Stimulated activated CD4-positive, alpha-beta T cell treated with anti-CD3 and anti-CD28 coated beads, TNF-alpha, amount 100 ng/mL, for 1 hour (primary cell): ENCODE results near the gene ABLIM1.

Experiments
- DNase-seq, 3 donors: peaks; one replicate each; pipeline ENCODE4 v3.0.0-alpha.2; 2020; ENCODE audit warnings: low read depth in 3 of 3, low spot score in 1 of 3

The ABLIM1 gene

DNA sequence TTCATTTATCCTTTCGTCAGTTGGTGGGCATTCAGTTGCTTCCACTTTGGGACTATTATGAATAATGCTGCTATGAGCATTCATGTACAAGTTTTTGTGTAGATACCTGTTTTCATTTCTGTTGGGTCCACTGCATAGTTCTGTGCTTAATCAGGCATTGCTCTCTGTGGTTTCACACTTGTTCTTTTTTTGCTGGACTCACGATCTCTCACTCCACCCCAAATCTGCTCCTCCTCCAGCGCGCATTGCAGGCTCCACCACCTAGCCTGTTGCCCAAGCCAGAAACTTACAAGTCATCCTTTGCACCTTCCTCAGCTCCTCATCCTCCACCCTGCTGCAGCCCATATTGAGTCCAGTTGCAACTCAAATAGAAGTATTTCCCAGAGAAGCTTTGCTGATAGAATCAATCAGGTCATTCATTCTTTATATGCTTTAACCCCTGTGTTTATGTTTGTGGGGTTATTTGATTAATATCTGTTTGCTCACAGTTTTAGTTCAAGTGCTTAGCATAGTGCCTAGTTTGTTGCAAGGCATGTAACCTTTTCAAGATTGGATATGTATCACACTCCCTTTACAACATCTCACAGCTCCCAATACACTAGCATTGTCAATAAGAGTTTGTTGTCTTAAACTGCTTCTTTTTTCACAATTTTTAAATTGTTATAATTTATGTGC, 237.1 kb downstream of the ABLIM1 start:
- no peak for DNase-seq

DNA sequence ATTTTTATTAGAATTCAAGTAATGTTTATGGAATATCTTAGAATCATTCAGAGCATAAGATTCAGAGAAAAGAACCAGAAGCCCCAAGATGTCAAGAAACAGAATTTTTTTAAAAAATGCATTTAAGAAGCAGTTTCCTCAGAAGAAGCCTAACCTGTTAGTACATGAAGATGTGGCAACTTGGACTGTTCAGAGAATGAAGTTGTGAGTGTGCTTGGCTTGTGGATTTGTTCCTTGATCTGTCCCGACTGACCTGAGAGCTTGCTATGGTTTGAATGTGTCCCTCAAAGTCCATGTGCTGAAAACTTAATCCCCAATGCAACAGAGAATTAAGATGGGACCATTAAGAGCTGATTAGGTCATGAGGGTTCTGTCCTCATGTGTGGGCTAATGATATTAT, 240.0 kb downstream of the ABLIM1 start:
- DNase-seq: no peak

DNA sequence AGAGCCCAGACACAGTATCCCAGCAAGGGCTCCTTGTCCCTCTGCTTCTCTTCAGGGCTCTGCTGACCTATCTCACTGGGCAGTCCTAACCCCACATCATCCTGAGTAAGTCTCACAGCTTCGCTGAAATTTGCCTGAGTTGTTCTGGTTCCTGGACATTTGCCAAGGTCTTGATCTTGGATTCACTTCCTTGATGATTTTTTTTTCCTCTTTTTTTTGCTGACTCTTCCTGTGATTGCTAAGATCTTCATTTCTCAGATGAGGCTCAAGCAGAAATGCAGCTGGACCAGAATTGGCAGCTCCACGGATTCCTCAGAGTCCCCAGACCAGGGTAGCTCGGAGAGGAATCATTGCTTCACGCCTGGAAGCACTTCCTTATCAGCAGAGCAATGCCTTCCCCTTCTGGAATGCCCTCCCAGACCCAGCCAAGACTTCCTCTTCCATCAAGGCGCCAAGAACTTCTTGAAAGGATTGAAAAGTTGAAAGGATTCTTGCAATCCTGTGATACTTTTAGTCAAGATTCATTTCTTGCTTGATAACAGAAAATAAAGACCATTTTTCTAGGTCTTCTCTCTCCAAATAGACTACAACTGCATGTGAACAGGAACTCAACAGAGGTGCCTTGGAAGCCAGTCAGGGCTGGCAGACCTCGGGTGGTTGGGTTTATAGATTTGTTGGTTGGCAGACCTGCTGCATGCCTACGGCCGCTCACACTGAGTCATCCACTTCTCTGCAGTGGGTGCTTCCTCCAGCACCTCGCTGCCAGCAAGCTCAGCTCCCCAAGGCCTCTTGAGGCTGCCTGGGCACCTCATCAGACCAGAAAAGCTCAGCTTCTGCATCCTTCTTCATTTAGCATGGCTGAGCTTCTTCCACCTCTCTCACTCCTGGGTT, 244.9 kb downstream of the ABLIM1 start:
- DNase-seq: no peak

DNA sequence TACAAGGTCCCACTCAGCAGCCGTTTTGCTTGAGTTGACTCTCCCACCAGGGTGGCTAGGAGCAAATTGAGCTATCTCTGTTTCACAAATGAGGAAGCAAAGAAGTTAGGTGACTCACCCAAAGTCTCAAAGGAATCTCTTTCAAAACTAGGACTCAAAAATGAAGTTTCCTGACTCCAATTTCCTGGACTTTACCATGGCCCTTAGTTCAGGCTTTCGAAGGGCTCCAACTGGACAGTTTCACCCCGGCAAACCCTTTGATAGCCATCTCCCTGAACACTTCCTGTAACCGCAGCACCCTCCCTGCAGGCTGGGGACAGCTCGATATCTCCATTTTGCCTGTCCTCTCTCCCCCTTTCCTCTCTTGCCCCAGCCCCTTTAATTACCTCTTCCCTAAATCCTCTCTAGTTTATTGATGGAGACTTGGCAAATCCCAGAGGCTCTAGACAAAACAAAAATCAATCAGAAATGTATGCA, 249.1 kb downstream of the ABLIM1 start:
- DNase-seq: no peak

DNA sequence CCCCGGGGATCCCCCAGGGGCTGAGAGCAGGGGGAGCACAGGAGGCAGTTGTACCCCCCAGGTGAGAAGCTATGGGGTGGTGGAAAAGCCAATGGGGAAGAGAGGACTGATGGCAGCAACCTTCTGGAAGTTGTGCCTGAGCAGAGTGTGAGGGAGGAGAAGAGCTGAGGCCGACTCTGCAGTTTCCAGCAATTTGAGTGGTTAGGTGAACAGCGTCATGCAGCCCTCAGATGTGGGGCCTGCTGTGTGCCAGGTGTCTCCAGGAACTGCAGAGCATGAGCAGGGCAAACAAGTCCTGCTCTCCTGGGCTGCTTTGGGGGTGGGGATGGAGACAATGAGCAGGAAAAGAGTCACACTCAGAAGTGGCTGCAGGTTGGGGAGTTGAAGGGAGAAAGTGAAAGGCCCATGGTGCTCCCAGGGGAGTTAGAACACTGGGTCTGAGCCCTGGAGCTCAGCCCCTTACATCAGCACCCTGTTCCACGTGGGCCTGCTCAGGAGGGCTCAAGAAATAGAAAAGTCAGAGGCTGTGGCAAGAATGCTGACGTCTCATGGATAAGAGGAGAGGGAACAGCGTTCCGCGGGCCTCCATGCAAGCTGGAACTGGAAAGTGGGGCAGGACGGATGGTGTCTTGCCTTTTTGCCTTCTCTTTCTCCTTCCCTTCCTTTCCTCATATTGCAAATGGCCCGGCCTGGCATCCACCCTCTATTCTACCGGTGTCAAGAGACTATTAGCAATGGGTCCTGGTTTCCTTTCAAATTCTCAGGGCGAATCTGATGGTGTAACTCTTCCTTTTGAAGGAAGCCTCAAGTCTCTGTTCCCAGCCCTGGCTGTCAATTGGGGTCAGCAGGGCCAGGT, 249.7 kb downstream of the ABLIM1 start:
- no peak for DNase-seq

DNA sequence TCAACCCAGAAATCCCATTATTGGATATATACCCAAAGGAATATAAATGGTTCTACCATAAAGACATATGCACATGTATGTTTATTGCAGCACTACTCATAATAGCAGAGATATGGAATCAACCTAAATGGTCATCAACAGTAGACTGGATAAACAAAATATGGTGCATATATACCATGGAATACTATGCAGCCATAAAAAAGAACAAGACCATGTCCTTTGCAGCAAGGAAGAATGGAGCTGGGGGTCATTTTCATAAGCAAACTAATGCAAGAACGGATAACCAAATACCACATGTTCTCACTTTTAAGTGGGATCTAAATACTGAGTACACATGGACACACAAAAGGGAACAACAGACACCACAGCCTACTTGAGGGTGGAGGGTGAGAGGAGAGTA, 251.6 kb downstream of the ABLIM1 start:
- no peak for DNase-seq

DNA sequence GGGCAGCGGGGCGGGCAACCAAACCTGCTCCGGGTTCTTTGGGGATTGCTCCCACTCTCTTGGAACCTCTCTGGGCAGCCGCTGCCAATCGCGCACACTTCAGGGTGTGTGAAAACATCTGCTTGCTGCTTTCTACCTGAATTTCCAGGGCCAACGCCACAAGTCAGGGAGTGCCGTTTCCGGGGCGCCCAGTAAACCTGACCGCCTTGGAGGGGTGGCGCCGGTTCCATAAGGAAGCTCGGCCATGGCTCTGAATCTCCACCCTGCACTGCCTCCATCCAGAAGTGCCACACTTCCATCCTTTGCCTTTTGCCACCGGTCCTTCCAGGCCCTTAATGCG, 253.1 kb downstream of the ABLIM1 start:
- DNase-seq: no peak

DNA sequence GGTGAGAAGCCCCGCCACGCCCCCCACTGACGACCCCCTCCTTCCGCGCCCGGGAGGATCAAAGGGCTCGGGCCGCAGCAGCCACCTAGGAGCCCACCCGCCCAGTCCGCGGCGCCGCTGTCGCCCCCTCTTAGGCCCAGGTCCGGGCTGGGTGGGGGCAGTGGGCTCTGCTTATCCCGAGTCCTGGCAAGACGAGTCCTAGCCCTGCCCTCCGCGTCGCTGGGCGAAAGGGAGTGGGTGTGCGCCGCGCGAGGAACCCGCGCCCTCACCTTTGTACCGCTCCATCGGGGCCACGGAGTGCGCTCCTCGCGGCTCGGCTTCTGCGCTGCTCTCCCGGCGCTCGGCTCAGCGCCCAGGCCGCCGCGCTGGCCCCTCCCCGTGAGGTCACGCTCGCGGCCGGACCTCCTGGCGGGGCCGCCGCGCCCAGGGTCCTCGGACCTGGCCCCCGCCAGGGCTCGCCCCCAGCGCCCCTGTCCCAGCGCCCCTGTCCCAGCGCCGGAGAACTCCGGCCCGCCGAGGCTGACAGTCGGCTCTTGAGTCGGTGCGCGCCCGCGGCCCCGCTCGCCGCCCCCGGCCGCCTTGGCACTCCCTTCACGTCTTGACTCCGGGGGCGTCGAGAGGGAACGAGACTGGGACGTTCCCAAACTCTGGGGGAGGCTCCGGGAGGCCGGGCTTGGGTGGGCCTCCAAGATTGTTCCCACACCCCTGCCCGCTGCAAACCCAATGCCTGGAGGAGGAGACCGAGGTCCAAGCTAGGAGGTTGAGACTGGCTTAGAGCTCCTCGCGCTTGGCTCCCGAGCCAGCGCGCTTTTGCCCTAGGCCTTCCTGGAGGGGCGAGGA, 253.7 kb downstream of the ABLIM1 start, which contains the start of gene AFAP1L2:
TSS of gene AFAP1L2 (minus strand) at position 332 of the 840 bp plus-strand sequence. CDS start at position 285, 47 bp downstream.
- no peak for DNase-seq

DNA sequence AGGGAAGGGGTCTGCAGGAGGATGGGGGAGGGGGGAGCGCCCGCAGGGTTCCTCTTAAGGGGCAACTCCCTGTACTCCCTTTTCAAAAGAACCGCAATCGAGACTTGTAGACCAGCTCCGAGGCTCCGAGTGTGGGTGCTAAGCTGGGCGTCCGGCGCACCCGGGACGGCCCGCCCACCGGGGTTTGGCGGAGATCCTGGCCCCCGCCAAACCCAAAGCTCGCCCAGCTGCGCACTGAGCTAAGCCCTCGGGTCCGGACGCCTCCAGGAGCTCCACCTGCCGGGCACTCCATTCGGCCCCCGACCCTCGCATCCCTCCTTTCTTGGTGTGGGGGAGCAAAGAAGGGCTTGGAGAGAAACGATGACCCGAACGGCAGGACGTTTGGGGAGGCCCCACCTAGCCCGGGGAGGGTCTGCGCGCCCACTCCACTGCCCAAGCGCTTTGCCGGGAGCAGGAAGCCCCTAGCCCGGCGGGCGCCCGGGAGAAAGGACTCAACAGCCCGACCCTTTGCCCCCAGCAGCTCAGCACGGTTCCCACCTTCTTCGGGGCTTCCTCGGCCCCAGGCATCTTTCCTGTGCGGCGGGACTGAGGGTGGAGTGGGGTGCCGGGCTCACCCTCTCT, 254.4 kb downstream of the ABLIM1 start:
- no peak for DNase-seq

DNA sequence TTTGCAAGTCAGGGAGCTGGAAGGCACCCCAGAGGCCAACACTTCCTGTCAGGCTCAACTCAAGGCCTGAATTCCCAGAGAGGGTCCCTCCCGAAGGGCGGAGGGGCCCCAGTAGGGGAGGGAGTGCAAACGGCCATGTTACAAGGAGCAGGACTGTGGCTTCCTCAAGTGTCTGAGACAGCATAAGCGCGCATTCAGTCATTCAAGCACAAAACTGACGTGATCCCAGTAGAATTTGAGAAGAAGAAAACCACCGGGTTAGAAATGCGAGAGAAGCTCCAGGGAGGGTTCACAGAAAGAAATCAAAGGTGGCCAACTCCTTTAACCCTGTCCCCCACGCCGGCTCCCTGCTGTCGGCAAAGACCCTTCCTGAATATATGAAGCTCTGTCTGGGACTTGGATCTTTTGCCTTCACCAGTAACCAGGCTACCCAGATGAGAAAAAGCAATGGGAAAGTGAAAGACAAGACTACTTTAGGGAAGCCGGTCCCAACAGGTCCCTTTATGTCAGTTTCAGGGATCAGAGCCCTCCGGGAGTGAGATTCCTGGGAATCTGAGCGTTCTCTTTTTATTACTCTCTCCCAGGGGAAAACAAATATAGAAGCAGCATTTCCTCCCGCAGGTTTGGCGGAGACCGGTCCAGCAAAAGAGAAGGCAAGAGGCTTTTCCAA, 255.1 kb downstream of the ABLIM1 start:
- DNase-seq: no peak

DNA sequence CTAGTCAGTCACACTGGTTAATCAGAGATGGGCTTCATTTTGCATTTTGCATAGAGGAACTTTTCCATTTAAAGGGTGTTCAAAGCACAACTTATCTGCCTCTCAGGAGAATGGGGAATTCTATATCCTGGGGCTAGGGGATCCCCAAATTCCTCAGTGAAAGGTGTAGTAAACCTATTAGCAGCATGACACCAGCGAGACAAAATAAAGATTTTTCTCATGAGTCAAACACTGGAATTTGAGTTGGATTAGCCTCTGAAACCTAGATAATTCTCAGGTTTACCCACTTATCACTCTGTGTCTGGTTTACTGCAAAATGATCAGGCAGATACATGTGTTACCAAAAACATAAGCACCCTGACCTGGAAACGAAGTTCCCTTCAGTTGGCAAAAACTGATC, 255.8 kb downstream of the ABLIM1 start:
- DNase-seq: no peak

DNA sequence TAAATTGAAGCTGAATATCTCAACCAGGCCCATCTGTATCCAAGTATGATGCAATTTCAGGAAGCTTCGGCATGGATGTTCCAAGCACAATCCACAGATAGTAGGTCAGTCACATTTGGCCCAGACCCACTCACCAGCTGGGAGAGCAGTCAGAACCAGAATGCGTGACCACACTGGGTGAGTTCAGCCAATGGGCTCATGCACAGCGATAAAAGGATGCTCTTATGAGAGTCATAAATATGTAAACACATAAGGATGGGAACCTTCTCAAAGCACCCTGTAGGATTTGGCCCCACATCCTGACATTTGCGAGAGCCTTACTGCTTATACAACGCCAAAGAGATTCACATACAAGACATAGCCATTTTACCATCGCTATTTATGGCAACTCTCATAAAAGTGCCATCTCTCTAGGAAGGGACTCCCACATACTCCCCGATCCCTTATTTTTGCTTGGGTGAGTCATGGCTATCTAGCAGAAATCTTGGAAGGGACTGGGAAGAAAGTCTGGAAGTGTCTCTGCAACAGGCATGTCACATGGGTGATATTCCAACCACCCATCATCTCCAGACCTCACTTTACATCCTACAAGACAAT, 256.8 kb downstream of the ABLIM1 start:
- DNase-seq: no peak

DNA sequence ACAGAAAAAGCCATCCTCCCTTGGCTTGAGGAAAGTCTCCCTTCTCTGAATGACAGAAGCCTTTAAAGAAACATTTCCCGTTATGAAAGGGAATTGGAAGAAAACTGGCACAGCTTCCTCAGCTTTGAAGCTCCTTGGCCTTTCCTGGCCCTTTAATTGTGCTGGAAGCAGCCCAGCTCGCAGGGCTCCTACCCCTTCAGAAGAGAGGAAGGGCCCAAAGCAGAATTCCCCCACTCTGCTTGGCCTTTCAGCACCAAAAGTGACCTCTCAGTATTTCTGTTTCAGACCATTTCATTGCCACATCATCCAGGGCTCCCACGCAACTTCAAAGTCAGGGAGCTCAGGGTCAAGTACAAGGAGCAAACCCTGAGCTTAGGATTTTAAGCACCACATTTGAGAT, 258.0 kb downstream of the ABLIM1 start:
- no peak for DNase-seq

DNA sequence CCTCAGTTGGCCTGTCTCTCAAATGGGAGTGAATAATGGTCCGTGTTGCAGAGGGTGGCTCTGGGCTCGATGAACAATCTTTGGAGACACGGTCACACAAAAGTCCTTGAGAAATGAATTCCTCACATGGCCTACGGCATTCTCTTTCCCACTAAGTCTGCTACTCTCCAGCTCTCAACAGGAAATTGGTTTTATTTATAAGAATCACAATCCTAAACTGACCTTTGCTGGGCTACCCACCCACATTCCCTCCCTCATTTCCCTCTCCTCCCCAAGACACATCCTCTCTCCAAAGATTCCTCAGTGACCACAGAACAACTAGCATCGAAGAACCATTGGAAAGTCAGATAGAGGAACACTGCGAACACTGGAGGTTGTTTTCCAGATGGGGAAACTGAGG, 258.5 kb downstream of the ABLIM1 start:
- DNase-seq: no peak

DNA sequence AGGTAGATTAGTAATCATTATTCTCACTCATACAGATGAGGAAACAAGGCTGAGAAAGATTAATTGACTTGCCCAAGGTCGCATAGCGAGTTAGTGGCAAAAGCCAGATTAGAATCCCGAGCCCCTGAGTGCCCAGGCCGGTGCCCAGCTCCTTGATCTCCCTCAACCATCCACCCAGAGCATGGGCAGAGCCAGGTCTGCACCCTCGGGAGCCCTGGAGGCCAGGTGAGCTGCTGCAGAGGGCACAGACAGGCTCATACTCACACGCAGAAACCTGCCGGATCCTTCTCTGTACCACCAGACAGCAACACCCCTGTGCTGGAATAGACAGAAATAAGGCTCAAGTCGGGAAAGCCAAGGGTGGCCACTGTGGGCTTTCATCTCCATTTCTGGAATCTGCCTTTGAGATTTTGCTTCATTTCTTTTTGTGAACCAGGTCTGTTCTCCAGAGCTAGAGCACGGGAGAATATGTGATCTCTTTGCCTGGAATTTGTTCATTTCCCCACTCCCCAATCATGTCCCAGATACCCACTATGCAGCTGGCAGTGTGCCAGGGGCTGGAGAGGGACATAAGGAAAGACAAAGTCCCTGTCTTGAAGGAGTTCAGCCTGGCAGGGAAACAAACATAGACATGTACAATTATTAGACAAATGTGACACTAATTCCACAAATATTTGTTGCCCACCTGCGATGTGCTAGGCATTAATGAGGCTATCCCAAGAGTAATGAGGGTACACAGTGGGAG, 259.3 kb downstream of the ABLIM1 start:
- no peak for DNase-seq

DNA sequence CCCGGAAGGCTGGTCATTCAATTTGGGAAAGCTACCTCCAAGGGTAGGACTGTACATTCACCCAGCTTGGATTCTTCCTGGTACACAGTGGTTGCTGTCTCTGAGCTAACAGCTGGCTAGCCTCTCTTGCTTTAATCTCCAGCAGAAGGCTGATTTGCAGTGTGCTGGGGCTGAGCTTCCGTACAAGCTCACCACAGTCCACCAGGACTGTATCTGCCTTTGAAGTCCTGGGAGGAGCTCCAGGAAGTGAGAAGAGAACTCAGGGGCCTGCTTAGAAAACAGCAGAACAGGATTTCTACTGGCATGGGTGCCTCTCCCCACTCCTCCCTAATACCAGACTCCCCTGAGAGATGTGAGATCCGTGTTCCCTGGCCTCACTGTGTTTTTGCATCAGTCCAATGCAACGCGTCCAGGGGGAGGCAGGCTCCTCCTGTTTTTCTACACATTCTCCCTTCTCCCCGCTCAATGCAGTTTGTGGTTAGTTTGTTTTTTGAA, 260.4 kb downstream of the ABLIM1 start:
- no peak for DNase-seq

DNA sequence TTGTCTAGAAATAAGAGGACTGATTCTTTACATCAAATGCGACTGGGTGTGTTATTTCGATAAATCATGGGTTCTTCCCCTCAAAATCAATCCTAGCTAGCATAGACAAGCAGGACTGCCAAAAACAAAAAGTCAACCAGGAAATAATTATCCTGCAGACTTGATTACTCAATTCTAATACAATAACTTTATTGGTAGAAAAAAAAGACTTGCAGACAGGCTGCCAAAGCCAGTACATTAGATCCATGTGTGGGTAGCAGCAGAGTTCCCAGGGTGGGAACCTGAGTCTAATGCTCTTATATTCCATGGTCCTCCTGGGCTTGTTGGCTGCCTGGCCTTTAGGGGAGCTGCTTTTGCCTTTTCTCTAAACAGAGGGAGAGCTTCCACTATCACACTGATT, 261.6 kb downstream of the ABLIM1 start:
- DNase-seq: no peak

DNA sequence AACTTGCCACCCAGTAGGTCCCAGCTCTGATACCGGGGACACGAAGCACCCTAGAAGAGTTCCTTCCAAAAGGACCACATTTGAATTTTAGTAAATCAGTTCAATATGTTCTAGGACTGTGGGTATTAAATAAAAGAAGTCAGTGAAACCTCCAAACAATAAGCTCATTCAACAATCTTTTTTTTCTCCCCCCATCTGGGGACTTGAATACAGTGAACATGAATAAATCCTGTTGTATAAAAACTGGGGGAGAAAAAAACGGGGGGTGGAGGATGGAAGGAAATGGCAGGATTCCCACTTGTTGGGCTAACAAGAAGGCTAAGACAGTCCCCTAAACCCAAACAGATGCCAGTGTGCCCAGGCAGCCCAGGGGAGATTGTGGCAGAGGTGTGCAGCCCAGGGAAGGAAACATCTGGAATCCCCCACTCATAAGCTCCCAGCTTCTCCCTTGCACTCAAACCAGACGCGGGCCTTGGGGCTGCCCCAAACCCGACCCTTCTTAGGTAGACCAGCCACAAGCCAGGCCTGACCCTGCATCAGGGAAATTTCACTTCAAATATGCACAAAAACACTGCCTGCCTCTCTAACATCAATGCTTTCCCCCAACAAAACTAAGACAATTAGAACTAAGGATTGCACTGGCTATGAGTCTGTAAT, 262.6 kb downstream of the ABLIM1 start:
- DNase-seq: no peak
